ENCODE results near the gene ZNF777. TPM values are rescaled to one million over a fixed set of nuclear protein-coding genes. Genes with fewer than 3 reads are reported as not detected.

ZNF777 gene
- total RNA-seq, 1 donor from 2014 or later = 17.2 TPM

DNA sequence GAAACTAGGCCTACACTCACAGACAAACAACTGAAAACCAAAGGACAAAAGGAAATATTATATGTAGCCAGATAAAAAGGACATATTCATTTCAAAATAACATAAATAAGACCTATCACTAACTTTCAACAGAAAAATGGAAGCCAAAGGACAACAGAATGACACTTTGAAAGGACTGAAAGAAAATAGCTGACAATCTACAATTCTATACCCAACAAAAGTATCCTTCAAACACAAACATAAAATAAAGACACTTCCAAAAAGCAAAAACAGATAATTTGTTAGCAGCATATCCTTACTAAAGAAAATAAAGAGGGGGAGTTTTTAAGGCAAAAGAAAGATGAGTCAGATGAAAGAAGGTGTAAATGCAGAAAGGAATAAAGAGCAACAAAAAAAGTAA, 44.7 kb upstream of the ZNF777 start:
- Mint-ChIP-seq H3K36me3 (ENCODE audit: low read depth, unreplicated experiment) (peaks cover 3% of the 10 kb centered on the region), H3K27me3 (ENCODE audit: low read depth, unreplicated experiment) (peaks cover 15% of the 10 kb centered on the region), H3K4me3 (ENCODE audit: unreplicated experiment) (no peak overlapping the region), H3K9me3 (ENCODE audit: unreplicated experiment) (peaks cover 27% of the 10 kb centered on the region), H3K27ac (ENCODE audit: unreplicated experiment) (no peak overlapping the region), H3K4me1 (ENCODE audit: low read depth, unreplicated experiment) (no peaks in the 10 kb centered on the region)
- no peak overlapping the region for H3K4me2 ChIP-seq (ENCODE audit: low read length)
- H3K79me2 ChIP-seq (ENCODE audit: insufficient read depth, low read length) = no peaks in the 10 kb centered on the region
- no peak for FAIRE-seq
- peaks cover 3% of the 10 kb centered on the region for H3K9me3 ChIP-seq (ENCODE audit: insufficient read depth, low read depth, low read length)
- TF ChIP-seq EZH2 (IDR thresholded peaks at IDR 0.05; ENCODE audit: insufficient read depth, low read length) = no peak
- no peak for TF ChIP-seq CTCF (IDR thresholded peaks at IDR 0.05; ENCODE audit: insufficient read depth, low read depth, low read length)
- H4K20me1 ChIP-seq (ENCODE audit: insufficient read depth, low read length) = no peaks in the 10 kb centered on the region
- H3K4me1 ChIP-seq (ENCODE audit: insufficient read depth, low read length) = no peaks in the 10 kb centered on the region
- no peak overlapping the region for H3K27ac ChIP-seq (ENCODE audit: low read depth, low read length)
- H3K9ac ChIP-seq (ENCODE audit: low read length) = no peak overlapping the region
- no peak for DNase-seq (ENCODE audit: low read depth)
- no peaks in the 10 kb centered on the region for H3K27me3 ChIP-seq (ENCODE audit: insufficient read depth, low read length)
- no peak overlapping the region for H2AFZ ChIP-seq (ENCODE audit: low read depth, low read length)
- no peaks in the 10 kb centered on the region for H3K36me3 ChIP-seq (ENCODE audit: insufficient read depth, low read length)
- no peak overlapping the region for H3K4me3 ChIP-seq (ENCODE audit: insufficient read depth, low read depth, low read length)

- Mint-ChIP-seq H3K4me3 (ENCODE audit: unreplicated experiment) (no peak overlapping the region), H3K4me1 (ENCODE audit: low read depth, unreplicated experiment) (peaks cover 2% of the 10 kb centered on the region), H3K36me3 (ENCODE audit: low read depth, unreplicated experiment) (peaks cover under 1% of the 10 kb centered on the region), H3K27ac (ENCODE audit: unreplicated experiment) (no peak overlapping the region), H3K9me3 (ENCODE audit: unreplicated experiment) (peaks cover 7% of the 10 kb centered on the region), H3K27me3 (ENCODE audit: low read depth, unreplicated experiment) (peaks cover 34% of the 10 kb centered on the region)
- DNase-seq (ENCODE audit: low read depth) (no peak), FAIRE-seq (no peak)
- H3K9ac ChIP-seq (ENCODE audit: low read length) = no peak overlapping the region
- TF ChIP-seq CTCF (IDR thresholded peaks at IDR 0.05; ENCODE audit: insufficient read depth, low read depth, low read length) = no peak
- no peak for TF ChIP-seq EZH2 (IDR thresholded peaks at IDR 0.05; ENCODE audit: insufficient read depth, low read length)
- no peaks in the 10 kb centered on the region for H4K20me1 ChIP-seq (ENCODE audit: insufficient read depth, low read length)
- H3K4me3 ChIP-seq (ENCODE audit: insufficient read depth, low read depth, low read length) = no peak overlapping the region
- H3K36me3 ChIP-seq (ENCODE audit: insufficient read depth, low read length) = no peaks in the 10 kb centered on the region
- H3K9me3 ChIP-seq (ENCODE audit: insufficient read depth, low read depth, low read length) = peaks cover 3% of the 10 kb centered on the region
- no peak overlapping the region for H3K4me2 ChIP-seq (ENCODE audit: low read length)
- H2AFZ ChIP-seq (ENCODE audit: low read depth, low read length) = no peak overlapping the region
- no peaks in the 10 kb centered on the region for H3K4me1 ChIP-seq (ENCODE audit: insufficient read depth, low read length)
- H3K79me2 ChIP-seq (ENCODE audit: insufficient read depth, low read length) = peaks cover 3% of the 10 kb centered on the region
- H3K27ac ChIP-seq (ENCODE audit: low read depth, low read length) = no peak overlapping the region
- peaks cover 3% of the 10 kb centered on the region for H3K27me3 ChIP-seq (ENCODE audit: insufficient read depth, low read length)
Observed at GRCh38 chr7:149501651-149502050, 40.8 kb upstream of the ZNF777 start.

- Histone ChIP-seq H3K79me2 (ENCODE audit: insufficient read depth, low read length) (peaks cover 9% of the 10 kb centered on the region), H3K36me3 (ENCODE audit: insufficient read depth, low read length) (no peaks in the 10 kb centered on the region), H3K9ac (ENCODE audit: low read length) (no peak overlapping the region), H2AFZ (ENCODE audit: low read depth, low read length) (no peak overlapping the region), H3K27me3 (ENCODE audit: insufficient read depth, low read length) (peaks cover 3% of the 10 kb centered on the region), H3K4me3 (ENCODE audit: insufficient read depth, low read depth, low read length) (no peak overlapping the region), H3K4me2 (ENCODE audit: low read length) (no peak overlapping the region), H3K27ac (ENCODE audit: low read depth, low read length) (no peak overlapping the region), H4K20me1 (ENCODE audit: insufficient read depth, low read length) (peaks cover 3% of the 10 kb centered on the region), H3K4me1 (ENCODE audit: insufficient read depth, low read length) (peaks cover 4% of the 10 kb centered on the region), H3K9me3 (ENCODE audit: insufficient read depth, low read depth, low read length) (no peaks in the 10 kb centered on the region)
- TF ChIP-seq CTCF (IDR thresholded peaks at IDR 0.05; ENCODE audit: insufficient read depth, low read depth, low read length) (no peak), EZH2 (IDR thresholded peaks at IDR 0.05; ENCODE audit: insufficient read depth, low read length) (no peak)
- H3K27ac Mint-ChIP-seq (ENCODE audit: unreplicated experiment) = no peak overlapping the region
- peaks cover 1% of the 10 kb centered on the region for H3K36me3 Mint-ChIP-seq (ENCODE audit: low read depth, unreplicated experiment)
- DNase-seq (ENCODE audit: low read depth) = no peak
- H3K4me1 Mint-ChIP-seq (ENCODE audit: low read depth, unreplicated experiment) = peaks cover 5% of the 10 kb centered on the region
- FAIRE-seq = no peak
- H3K9me3 Mint-ChIP-seq (ENCODE audit: unreplicated experiment) = peaks cover 4% of the 10 kb centered on the region
- no peak overlapping the region for H3K4me3 Mint-ChIP-seq (ENCODE audit: unreplicated experiment)
- peaks cover 34% of the 10 kb centered on the region for H3K27me3 Mint-ChIP-seq (ENCODE audit: low read depth, unreplicated experiment)
Observed at GRCh38 chr7:149500910-149501309, 40.0 kb upstream of the ZNF777 start.
